Measurements from ENCODE around the gene GBA3.

GBA3 gene

GRCh38 chr4:22692736-22693135 lies at the start of gene GBA3:
GBA3 (plus strand) TSS chr4:22692937.
- DNase-seq = no peak

GRCh38 chr4:22643952-22644351 lies 48.8 kb upstream of the GBA3 start:
- DNase-seq = no peak

- no peak for DNase-seq
Observed at GRCh38 chr4:22645481-22646182, 47.1 kb upstream of the GBA3 start.

GRCh38 chr4:22648996-22649395 lies 43.7 kb upstream of the GBA3 start:
- DNase-seq = no peak

- no peak for DNase-seq
Observed at GRCh38 chr4:22650771-22651170, 42.0 kb upstream of the GBA3 start.

- no peak for DNase-seq
Observed at GRCh38 chr4:22653752-22654151, 39.0 kb upstream of the GBA3 start.

GRCh38 chr4:22661443-22661842 lies 31.3 kb upstream of the GBA3 start:
- no peak for DNase-seq

GRCh38 chr4:22667332-22667940 lies 25.3 kb upstream of the GBA3 start:
- no peak for DNase-seq

GRCh38 chr4:22668301-22668700 lies 24.4 kb upstream of the GBA3 start:
- no peak for DNase-seq

GRCh38 chr4:22668702-22669101 lies 24.0 kb upstream of the GBA3 start:
- no peak for DNase-seq

GRCh38 chr4:22670956-22671355 lies 21.8 kb upstream of the GBA3 start:
- no peak for DNase-seq

GRCh38 chr4:22672519-22672918 lies 20.2 kb upstream of the GBA3 start:
- DNase-seq = no peak

GRCh38 chr4:22672944-22673343 lies 19.8 kb upstream of the GBA3 start:
- DNase-seq = no peak

GRCh38 chr4:22674700-22675099 lies 18.0 kb upstream of the GBA3 start:
- DNase-seq = no peak

- no peak for DNase-seq
Observed at GRCh38 chr4:22676063-22676462, 16.7 kb upstream of the GBA3 start.

- no peak for DNase-seq
Observed at GRCh38 chr4:22677780-22678179, 15.0 kb upstream of the GBA3 start.

- DNase-seq = no peak
Observed at GRCh38 chr4:22678940-22679854, 13.5 kb upstream of the GBA3 start.

- DNase-seq = no peak
Observed at GRCh38 chr4:22680065-22680642, 12.6 kb upstream of the GBA3 start.

- DNase-seq = no peak
Observed at GRCh38 chr4:22683726-22684125, 9.0 kb upstream of the GBA3 start.

GRCh38 chr4:22686141-22686540 lies 6.6 kb upstream of the GBA3 start:
- DNase-seq = no peak

GRCh38 chr4:22688236-22688635 lies 4.5 kb upstream of the GBA3 start:
- DNase-seq = no peak

GRCh38 chr4:22689428-22689827 lies 3.3 kb upstream of the GBA3 start:
- DNase-seq = no peak

GRCh38 chr4:22695029-22695428 lies 2.3 kb downstream of the GBA3 start:
- no peak for DNase-seq

All from stimulated activated CD4-positive, alpha-beta T cell treated with anti-CD3 and anti-CD28 coated beads, Interleukin-4, amount 100 ng/mL, for 24 hours (primary cell).